Astrocyte of the cerebellum (primary cell): Measurements from ENCODE around the gene DPH5.
"Not testable (repeated sequence)": the region's sequence is repeated elsewhere in the genome, so short reads cannot be mapped to it uniquely, and the experiment has no call there.

Experiments
- DNase-seq: peaks from one replicate; pipeline ENCODE4 v3.0.0-alpha.2; 2011; ENCODE audit warnings: low read depth
- H3K4me3 ChIP-seq: 2 replicates; pipeline ENCODE4 v1.5.1; 2011; ENCODE audit warnings: mild to moderate bottlenecking, low read depth, low read length, moderate library complexity
- CTCF ChIP-seq: IDR thresholded peaks from 2 replicates; pipeline ENCODE4 v1.5.1; 2012; ENCODE audit warnings: low read length, low read depth, moderate library complexity, mild to moderate bottlenecking; ENCODE audit errors: missing control alignments
- in situ Hi-C: cut with HindIII; loops from 2 replicates; pipeline ENCODE4 v1.10.0; 2017; ENCODE audit warnings: low sequenced_read_pairs

Gene DPH5

GRCh38 chr1:100946064-100946463 is 79.5 kb downstream of the DPH5 start:
- in situ Hi-C loops, H3K4me3 ChIP-seq, DNase-seq: not testable (repeated sequence)

- no peak overlapping the region for H3K4me3 ChIP-seq
- no peak for DNase-seq
- no peak for TF ChIP-seq CTCF
- in situ Hi-C loops: no loop called here
These were observed 82.1 kb downstream of the DPH5 start for GRCh38 chr1:100943533-100943932.

- no peak overlapping the region for H3K4me3 ChIP-seq
- in situ Hi-C loops: no loop called here
- DNase-seq: no peak
- no peak for TF ChIP-seq CTCF
These were observed 83.1 kb downstream of the DPH5 start for GRCh38 chr1:100942304-100943046.

DNA sequence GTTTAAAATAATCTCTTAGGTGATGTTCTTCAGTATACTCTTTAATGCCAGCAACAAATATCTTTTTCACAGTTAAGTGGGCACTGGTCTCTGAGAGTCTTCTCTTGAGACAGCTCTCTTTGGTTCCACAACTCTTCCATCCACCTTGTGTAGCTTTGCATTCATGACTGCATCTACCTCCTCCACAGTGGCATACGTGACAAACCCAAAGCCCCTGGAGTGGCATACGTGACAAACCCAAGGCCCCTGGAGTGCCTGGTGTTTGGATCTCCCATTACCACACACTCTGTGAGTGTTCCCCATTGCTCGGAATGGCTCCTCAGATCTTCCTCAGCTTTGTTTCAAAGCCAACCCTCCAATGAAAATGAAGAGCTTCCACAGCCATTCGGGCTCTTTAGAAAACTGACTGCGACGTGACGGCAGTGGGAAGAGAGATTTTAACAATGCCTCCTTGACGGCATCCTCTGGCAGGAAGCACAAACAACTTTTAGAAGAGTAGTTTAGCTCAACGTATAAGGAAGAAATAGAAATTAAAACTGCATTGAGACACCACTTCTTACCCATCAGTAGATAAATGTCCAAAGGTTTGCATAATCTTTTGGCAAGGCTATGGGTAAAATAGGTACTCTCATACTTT is 83.9 kb downstream of the DPH5 start:
- no peak overlapping the region for H3K4me3 ChIP-seq
- no peak for TF ChIP-seq CTCF
- in situ Hi-C loops: no loop called here
- DNase-seq: no peak

DNA sequence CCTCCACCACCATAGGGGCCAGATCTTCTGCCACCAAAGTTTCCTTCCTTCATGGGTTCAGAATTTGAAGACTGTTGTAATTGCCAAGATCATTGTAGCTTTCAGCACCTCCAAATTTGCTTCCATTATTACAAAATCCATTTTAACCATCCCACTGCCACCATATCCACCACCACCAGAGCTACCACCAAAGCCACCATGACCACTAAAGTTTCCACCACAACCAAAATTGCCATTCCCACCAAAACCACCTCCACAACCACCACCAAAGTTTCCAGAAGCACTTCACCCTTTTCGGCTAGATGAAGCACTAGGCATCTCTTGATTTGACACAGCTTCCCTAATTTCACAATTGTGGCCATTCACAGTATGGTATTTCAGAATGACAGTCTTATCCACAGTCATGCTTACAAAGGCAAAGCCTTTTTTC is 84.5 kb downstream of the DPH5 start:
- no peak overlapping the region for H3K4me3 ChIP-seq
- no peak for TF ChIP-seq CTCF
- in situ Hi-C loops: no loop called here
- no peak for DNase-seq
